EL (cell line): ENCODE results near the gene ABCB8.
A peak's percentile ranks its signal among the peaks of the same experiment; 100 is the strongest.

ENCODE experiments used
- DNase-seq: peaks from one replicate; pipeline ENCODE4 v3.0.0-alpha.2; 2016

Gene ABCB8

DNA sequence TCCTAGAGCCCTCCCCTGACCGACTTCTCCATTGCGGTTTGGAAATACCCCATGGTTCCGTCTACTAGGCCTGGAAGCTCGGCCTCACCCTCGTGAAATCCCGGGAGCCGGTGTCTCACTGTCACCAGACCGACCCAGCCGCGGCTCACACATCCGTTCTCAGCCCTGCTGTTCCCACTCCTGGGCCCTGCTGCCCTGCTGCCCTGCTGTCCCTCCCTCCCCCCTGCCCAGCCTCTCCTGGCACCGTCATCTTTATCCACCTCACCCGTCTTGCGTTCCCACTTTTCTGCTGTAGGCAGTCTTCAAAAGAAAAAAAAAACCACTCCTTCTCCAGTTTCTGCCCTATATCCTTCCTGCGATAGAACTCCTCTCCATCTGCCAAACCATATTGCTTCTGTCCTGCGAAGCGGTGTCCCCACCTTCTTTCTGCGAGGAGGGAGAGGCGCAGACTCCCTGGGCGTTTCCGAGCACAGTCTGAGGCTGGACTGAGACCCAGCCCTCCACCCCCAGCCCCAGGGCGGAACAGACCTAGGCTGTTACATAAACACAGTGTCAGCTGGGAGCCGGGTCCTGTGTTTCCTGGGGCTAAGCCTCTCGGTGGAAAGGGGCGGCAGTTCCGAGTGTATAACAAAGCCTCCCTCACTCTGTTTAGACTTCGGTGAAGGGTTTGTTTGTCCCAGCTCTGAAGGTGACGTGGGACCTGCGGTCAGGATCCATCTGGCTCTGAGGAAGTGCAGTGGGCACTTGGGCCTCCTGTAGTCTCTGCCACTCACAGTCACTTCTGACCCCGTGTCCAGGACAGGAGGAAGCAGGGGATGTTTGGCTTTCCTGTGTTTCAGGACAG lies 60.8 kb downstream of the ABCB8 start:
- peak; percentile 67 for DNase-seq

- no peak for DNase-seq
These were observed 61.9 kb downstream of the ABCB8 start for GRCh38 chr7:151089893-151090730.

GRCh38 chr7:151091003-151091402 lies 62.8 kb downstream of the ABCB8 start:
- no peak for DNase-seq

GRCh38 chr7:151091431-151091830 lies 63.2 kb downstream of the ABCB8 start:
- no peak for DNase-seq

- DNase-seq: no peak
These were observed 63.7 kb downstream of the ABCB8 start for GRCh38 chr7:151091988-151092387.

DNA sequence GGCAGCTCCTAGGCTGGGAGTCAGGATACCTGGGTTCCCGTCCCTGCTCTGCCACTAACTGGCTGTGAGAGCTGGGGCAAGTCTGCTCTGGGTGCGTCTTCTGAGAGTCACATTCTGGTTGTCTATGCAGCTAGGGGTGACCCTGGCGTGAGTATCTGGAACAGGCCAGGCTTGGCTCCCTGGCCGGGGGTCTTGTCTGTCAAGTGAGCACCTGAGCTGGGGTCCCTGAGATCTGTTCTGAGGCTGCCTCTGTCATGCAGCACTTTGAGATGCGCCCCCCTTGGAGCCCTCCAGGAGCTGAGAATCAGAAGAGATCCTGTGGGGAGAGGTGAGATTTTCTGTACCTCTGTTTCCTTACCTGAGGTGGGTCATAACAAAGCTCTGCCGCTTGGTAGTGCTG lies 65.5 kb downstream of the ABCB8 start:
- no peak for DNase-seq

- no peak for DNase-seq
These were observed 66.4 kb downstream of the ABCB8 start for GRCh38 chr7:151094675-151095074.

DNA sequence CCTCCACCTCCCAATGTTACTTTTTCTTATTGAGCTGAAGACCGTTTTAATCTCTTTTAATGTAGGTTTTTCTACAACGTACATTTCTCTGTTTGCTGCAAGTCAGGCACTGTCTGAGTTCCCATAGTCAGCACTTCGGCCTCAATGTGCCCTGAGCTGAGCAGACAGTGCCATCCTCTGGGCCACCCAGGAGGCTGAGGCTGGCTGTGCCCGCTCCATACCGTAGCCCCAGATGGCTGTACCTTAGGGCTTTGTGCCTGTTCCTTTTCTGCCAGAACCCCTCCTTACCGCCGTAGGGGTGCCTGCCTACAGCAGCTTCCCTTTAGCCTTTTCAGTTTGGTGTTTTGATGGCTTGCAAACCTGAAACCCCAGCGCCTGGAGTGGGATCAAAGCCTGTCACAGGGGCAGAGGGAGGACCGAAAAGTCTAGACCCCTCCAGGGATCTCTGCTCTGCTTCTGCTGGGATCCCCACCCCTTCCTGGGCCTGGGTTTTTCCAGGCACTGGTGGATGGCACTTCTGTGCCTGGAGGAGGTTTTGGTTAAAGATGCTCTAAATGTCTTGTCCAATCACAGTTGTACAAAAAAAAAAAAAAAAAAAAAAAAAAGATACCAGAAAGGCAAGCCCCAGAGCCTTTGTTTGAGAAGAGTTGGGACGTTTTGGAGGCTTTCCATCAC lies 67.0 kb downstream of the ABCB8 start:
- DNase-seq: no peak

GRCh38 chr7:151095828-151096475 lies 67.7 kb downstream of the ABCB8 start:
- DNase-seq: no peak
